Measurements from ENCODE around the gene TTC1. TPM values are rescaled to one million over a fixed set of nuclear protein-coding genes. Genes with fewer than 3 reads are reported as not detected.

TTC1 gene
- total RNA-seq, 3 donors from 2014 or later (not counting 1 experiment from before 2014, with no cell fraction given), result 28.1 to 34.9 (median 33.6) TPM

- WGBS (ENCODE audit: insufficient coverage), result 83% methylated on average over 4 of the region's 4 CpGs
- no peak overlapping the region for H3K4me3 ChIP-seq (ENCODE audit: low read length)
- Mint-ChIP-seq H3K9me3 (no peaks in the 10 kb centered on the region), H3K27ac (no peak overlapping the region), H3K27me3 (ENCODE audit: low read depth in 2 of 2) (peaks cover 52 to 79% of the 10 kb centered on the region in 2 donors), H3K4me1 (peaks cover 5 to 6% of the 10 kb centered on the region in 2 donors), H3K36me3 (peaks cover 8% of the 10 kb centered on the region), H3K4me3 (no peak overlapping the region)
- H3K27ac ChIP-seq (ENCODE audit: low read length), result no peak overlapping the region
- no peaks in the 10 kb centered on the region for H3K4me1 ChIP-seq (ENCODE audit: control insufficient read depth, insufficient read depth, low read length)
- H3K36me3 ChIP-seq (ENCODE audit: control insufficient read depth, insufficient read depth, low read length), result no peaks in the 10 kb centered on the region
- H3K9me3 ChIP-seq (ENCODE audit: control insufficient read depth, insufficient read depth, low read length), result no peaks in the 10 kb centered on the region
- ATAC-seq (no peak), DNase-seq (no peak)
- intact Hi-C loops (cut with micrococcal nuclease), result no loop called here
- H3K27me3 ChIP-seq (ENCODE audit: control insufficient read depth, insufficient read depth, low read length), result peaks cover 18% of the 10 kb centered on the region
- no peak for TF ChIP-seq CTCF (IDR thresholded peaks at IDR 0.05)
These were observed 37.9 kb upstream of the TTC1 start for GRCh38 chr5:159971038-159971437.

GRCh38 chr5:159971514-159971913, 37.4 kb upstream of the TTC1 start:
- TF ChIP-seq CTCF (IDR thresholded peaks at IDR 0.05), result no peak
- ATAC-seq, result no peak
- DNase-seq, result no peak
- Histone ChIP-seq H3K36me3 (ENCODE audit: control insufficient read depth, insufficient read depth, low read length) (no peaks in the 10 kb centered on the region), H3K4me1 (ENCODE audit: control insufficient read depth, insufficient read depth, low read length) (no peaks in the 10 kb centered on the region), H3K27ac (ENCODE audit: low read length) (no peak overlapping the region), H3K27me3 (ENCODE audit: control insufficient read depth, insufficient read depth, low read length) (peaks cover 17% of the 10 kb centered on the region), H3K4me3 (ENCODE audit: low read length) (no peak overlapping the region), H3K9me3 (ENCODE audit: control insufficient read depth, insufficient read depth, low read length) (no peaks in the 10 kb centered on the region)
- Mint-ChIP-seq H3K27me3 (ENCODE audit: low read depth in 2 of 2) (peaks cover 49 to 79% of the 10 kb centered on the region in 2 donors), H3K4me3 (no peak overlapping the region), H3K9me3 (no peaks in the 10 kb centered on the region), H3K4me1 (peaks cover 5 to 6% of the 10 kb centered on the region in 2 donors), H3K36me3 (peaks cover 8% of the 10 kb centered on the region), H3K27ac (no peak overlapping the region)
- intact Hi-C loops (cut with micrococcal nuclease), result no loop called here
- WGBS (ENCODE audit: insufficient coverage), result 30% methylated on average over 11 of the region's 11 CpGs

- Mint-ChIP-seq H3K9me3 (no peaks in the 10 kb centered on the region), H3K36me3 (peaks cover 8% of the 10 kb centered on the region), H3K4me1 (peaks cover 5 to 6% of the 10 kb centered on the region in 2 donors), H3K4me3 (no peak overlapping the region), H3K27me3 (ENCODE audit: low read depth in 2 of 2) (peaks cover 47 to 79% of the 10 kb centered on the region in 2 donors), H3K27ac (no peak overlapping the region)
- 2% methylated on average over 76 of the region's 76 CpGs for WGBS (ENCODE audit: insufficient coverage)
- H3K27me3 ChIP-seq (ENCODE audit: control insufficient read depth, insufficient read depth, low read length), result peaks cover 17% of the 10 kb centered on the region
- H3K27ac ChIP-seq (ENCODE audit: low read length), result no peak overlapping the region
- DNase-seq (no peak), ATAC-seq (no peak)
- intact Hi-C loops (cut with micrococcal nuclease), result no loop called here
- H3K9me3 ChIP-seq (ENCODE audit: control insufficient read depth, insufficient read depth, low read length), result no peaks in the 10 kb centered on the region
- no peaks in the 10 kb centered on the region for H3K36me3 ChIP-seq (ENCODE audit: control insufficient read depth, insufficient read depth, low read length)
- TF ChIP-seq CTCF (IDR thresholded peaks at IDR 0.05), result no peak
- H3K4me3 ChIP-seq (ENCODE audit: low read length), result no peak overlapping the region
- no peaks in the 10 kb centered on the region for H3K4me1 ChIP-seq (ENCODE audit: control insufficient read depth, insufficient read depth, low read length)
These were observed 36.9 kb upstream of the TTC1 start for GRCh38 chr5:159971931-159972461.

Data from natural killer cell (primary cell).